ENCODE measurements around the gene FBXW5. TPM values are rescaled to one million over a fixed set of nuclear protein-coding genes. Genes with fewer than 3 reads are reported as not detected.
A peak's percentile ranks its signal among the peaks of the same experiment; 100 is the strongest.

The FBXW5 gene
- total RNA-seq, 2 donors from 2014 or later, result 67.7 to 74.9 TPM

DNA sequence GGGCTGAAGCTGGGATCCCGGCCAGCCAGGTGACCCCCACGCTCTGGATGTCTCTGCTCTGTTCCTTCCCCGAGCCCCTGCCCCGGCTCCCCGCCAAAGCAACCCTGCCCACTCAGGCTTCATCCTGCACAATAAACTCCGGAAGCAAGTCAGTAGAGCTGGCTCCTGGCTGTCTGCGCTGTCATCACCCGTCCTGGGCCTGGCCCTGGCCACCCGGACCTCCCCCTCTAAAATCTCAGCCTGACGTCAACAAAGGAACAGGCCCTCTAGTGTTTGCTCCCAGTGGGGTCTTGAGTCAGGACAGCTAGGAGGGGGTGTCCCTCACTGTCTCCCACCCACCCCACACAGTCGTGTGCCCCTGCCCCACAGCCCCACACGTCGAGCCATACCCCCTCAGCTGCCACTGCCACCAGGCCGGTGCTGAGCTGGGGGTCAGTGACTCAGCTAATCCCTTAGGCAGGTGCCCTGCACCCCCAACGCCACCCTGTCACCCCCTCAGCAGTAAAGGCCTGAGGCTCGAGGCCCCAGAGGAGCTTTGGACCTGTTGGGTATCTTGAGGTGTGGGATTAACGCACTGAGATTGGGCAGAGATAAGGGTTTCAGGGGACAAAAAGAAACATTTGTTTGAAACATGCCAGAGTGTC is 37.2 kb upstream of the FBXW5 start:
- no peaks in the 10 kb centered on the region for H3K9me3 Mint-ChIP-seq
- no peak overlapping the region for H3K4me3 Mint-ChIP-seq
- H3K4me1 Mint-ChIP-seq (ENCODE audit: low read depth), result no peaks in the 10 kb centered on the region
- DNase-seq, result no peak
- H3K36me3 Mint-ChIP-seq (ENCODE audit: insufficient read depth in 2 of 2), result no peaks in the 10 kb centered on the region
- no peak for ATAC-seq (replicated peaks in 1 of 2)
- peaks cover 14% of the 10 kb centered on the region for H3K27me3 Mint-ChIP-seq (ENCODE audit: low read depth)
- no peak overlapping the region for H3K27ac Mint-ChIP-seq

- H3K4me3 Mint-ChIP-seq, result no peak overlapping the region
- H3K36me3 Mint-ChIP-seq (ENCODE audit: insufficient read depth in 2 of 2), result no peaks in the 10 kb centered on the region
- ATAC-seq (replicated peaks in 1 of 2) (no peak), DNase-seq (no peak)
- peaks cover 5% of the 10 kb centered on the region for H3K4me1 Mint-ChIP-seq (ENCODE audit: low read depth)
- H3K9me3 Mint-ChIP-seq, result no peaks in the 10 kb centered on the region
- H3K27me3 Mint-ChIP-seq (ENCODE audit: low read depth), result peaks cover 9% of the 10 kb centered on the region
- H3K27ac Mint-ChIP-seq, result no peak overlapping the region
Observed at GRCh38 chr9:136980669-136981478, 36.3 kb upstream of the FBXW5 start.

DNA sequence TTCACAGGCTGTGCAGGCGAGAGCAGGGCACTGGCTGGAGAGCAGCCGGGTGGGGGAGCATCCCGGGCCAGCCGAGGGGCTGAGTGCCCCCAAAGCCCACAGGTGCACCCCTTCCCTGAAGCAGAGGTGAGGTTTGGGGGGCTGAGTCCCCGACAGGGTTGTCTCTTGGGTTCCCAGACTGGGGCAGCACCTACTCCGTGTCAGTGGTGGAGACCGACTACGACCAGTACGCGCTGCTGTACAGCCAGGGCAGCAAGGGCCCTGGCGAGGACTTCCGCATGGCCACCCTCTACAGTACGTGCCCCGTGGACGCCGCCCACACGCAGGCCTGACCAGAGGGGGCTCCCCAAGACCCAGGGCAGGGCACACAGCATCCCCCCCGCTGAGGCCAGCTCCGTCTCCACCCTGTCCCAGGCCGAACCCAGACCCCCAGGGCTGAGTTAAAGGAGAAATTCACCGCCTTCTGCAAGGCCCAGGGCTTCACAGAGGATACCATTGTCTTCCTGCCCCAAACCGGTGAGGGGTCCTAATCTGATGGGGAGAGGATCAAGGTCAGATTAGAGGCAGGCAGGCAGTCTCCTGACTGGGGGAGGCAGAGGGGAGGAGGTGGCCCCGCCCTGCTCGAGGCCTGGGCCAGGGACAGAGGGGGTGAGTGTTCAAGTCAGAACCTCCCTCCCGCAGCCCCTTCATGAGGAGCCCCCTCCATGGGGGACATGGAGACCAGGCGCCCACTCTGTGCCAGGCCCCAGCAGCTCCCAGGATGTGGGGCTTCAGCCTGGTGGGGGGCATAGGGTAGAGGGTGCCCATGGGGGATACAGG is 35.4 kb upstream of the FBXW5 start:
- peaks cover 9% of the 10 kb centered on the region for H3K27me3 Mint-ChIP-seq (ENCODE audit: low read depth)
- ATAC-seq (replicated peaks in 1 of 2), result no peak
- no peaks in the 10 kb centered on the region for H3K36me3 Mint-ChIP-seq (ENCODE audit: insufficient read depth in 2 of 2)
- H3K9me3 Mint-ChIP-seq, result no peaks in the 10 kb centered on the region
- H3K4me1 Mint-ChIP-seq (ENCODE audit: low read depth), result peaks cover 11% of the 10 kb centered on the region
- no peak overlapping the region for H3K4me3 Mint-ChIP-seq
- DNase-seq, result no peak
- no peak overlapping the region for H3K27ac Mint-ChIP-seq

DNA sequence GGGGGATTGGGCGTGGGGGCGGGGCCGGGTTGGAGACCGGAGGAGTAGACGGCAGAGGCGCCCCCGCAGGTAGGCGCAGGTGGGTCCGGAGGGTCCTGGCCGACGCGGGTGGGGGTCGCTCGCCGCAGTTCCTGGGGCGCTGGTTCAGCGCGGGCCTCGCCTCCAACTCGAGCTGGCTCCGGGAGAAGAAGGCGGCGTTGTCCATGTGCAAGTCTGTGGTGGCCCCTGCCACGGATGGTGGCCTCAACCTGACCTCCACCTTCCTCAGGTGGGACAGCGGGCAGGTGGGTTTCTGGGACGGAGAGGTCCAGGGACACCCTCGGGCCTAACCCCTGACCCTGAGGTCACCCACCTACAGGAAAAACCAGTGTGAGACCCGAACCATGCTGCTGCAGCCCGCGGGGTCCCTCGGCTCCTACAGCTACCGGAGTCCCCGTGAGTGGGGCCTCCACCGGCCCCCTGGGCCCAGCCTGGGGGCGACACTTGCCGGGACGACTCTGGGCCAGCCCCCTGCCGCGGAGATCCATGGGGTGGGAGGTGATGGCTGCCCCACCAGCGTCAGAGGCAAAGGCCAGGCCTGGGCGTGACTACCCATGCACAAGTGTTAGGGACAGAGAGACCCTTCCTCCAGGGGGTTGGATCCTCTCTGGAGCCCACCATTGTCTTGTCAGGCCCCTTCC is 34.5 kb upstream of the FBXW5 start:
- Mint-ChIP-seq H3K27me3 (ENCODE audit: low read depth) (peaks cover 5% of the 10 kb centered on the region), H3K9me3 (no peaks in the 10 kb centered on the region), H3K4me1 (ENCODE audit: low read depth) (peaks cover 11% of the 10 kb centered on the region), H3K27ac (no peak overlapping the region), H3K36me3 (ENCODE audit: insufficient read depth in 2 of 2) (no peaks in the 10 kb centered on the region), H3K4me3 (no peak overlapping the region)
- ATAC-seq (replicated peaks in 1 of 2), result peak in 1 of 2 donors; percentile 8
- DNase-seq, result no peak

- peak; percentile 75 to 78 for DNase-seq
- Mint-ChIP-seq H3K27me3 (ENCODE audit: low read depth) (no peaks in the 10 kb centered on the region), H3K36me3 (ENCODE audit: insufficient read depth in 2 of 2) (no peaks in the 10 kb centered on the region), H3K4me1 (ENCODE audit: low read depth) (peaks cover 11% of the 10 kb centered on the region), H3K4me3 (peak overlapping the region in 1 of 2 donors; percentile 29), H3K9me3 (no peaks in the 10 kb centered on the region), H3K27ac (no peak overlapping the region)
- peak; percentile 60 to 62 for ATAC-seq (replicated peaks in 1 of 2)
Observed at GRCh38 chr9:136978073-136978864, 33.7 kb upstream of the FBXW5 start.

- H3K27ac Mint-ChIP-seq, result no peak overlapping the region
Observed at GRCh38 chr9:136977649-136978072, 33.1 kb upstream of the FBXW5 start.

DNA sequence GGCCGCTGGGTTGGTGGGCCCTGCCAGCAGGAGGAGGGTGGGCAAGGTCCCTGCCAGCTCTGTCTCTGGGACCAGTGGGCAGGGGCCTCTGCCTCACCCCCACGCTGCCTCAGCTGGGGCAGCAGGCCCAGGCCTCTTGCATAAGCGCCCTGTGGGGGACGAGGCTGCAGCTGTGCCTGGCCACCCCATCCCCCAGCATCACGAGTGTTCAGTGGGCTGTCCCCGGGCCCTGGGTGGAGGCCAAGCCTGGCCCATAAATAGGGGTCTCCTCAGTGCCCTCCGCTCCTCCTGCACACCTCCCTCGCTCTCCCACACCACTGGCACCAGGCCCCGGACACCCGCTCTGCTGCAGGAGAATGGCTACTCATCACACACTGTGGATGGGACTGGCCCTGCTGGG is 32.7 kb upstream of the FBXW5 start, which contains the start of gene PTGDS:
Gene PTGDS, plus strand, starts transcription at position 282 of the 400 bp plus-strand sequence. Its CDS starts 75 bp downstream, at position 357.
- H3K27ac Mint-ChIP-seq, result no peak within 1 kb of the TSS
- DNase-seq (no peak), ATAC-seq (replicated peaks in 1 of 2) (no peak)
- H3K27me3 Mint-ChIP-seq (ENCODE audit: low read depth), result no peaks in the 10 kb centered on the region
- peaks cover 11% of the 10 kb centered on the region for H3K4me1 Mint-ChIP-seq (ENCODE audit: low read depth)
- peak within 1 kb of the TSS in 1 of 2 donors; percentile 44 for H3K4me3 Mint-ChIP-seq
- no peaks in the 10 kb centered on the region for H3K9me3 Mint-ChIP-seq
- H3K36me3 Mint-ChIP-seq (ENCODE audit: insufficient read depth in 2 of 2), result no peaks in the 10 kb centered on the region

More at GRCh38 chr9:136977649-136978072, 33.1 kb upstream of the FBXW5 start:
- Mint-ChIP-seq H3K4me1 (ENCODE audit: low read depth) (peaks cover 11% of the 10 kb centered on the region), H3K27me3 (ENCODE audit: low read depth) (no peaks in the 10 kb centered on the region), H3K4me3 (peak overlapping the region in 1 of 2 donors; percentile 44), H3K9me3 (no peaks in the 10 kb centered on the region), H3K36me3 (ENCODE audit: insufficient read depth in 2 of 2) (no peaks in the 10 kb centered on the region)
- ATAC-seq (replicated peaks in 1 of 2) (no peak), DNase-seq (no peak)

DNA sequence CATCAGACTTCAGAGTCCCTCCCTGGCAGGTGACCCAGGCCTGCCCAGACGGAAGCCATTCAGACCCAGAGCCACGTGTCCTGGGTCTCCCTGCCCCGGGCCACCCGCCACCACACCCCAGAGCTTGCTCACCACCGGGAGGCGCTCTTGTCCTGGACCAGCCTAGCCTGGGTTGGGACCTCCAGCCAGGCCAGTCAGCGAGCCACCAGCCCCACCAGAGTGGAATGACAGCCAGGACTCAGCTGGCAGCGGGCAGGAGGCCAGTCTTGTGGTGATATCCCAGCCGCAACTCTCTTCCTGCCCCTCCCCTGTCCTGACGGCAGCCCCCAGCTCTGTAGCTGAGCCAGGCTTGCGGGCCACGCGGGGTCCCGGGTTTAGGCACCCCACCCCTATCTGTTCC is 31.1 kb upstream of the FBXW5 start:
- ATAC-seq (replicated peaks in 1 of 2) (peak; percentile 24 to 37), DNase-seq (peak; percentile 56 to 63)
- Mint-ChIP-seq H3K36me3 (ENCODE audit: insufficient read depth in 2 of 2) (no peaks in the 10 kb centered on the region), H3K27me3 (ENCODE audit: low read depth) (no peaks in the 10 kb centered on the region), H3K4me3 (no peak overlapping the region), H3K9me3 (no peaks in the 10 kb centered on the region), H3K4me1 (ENCODE audit: low read depth) (peaks cover 11% of the 10 kb centered on the region), H3K27ac (no peak overlapping the region)

- H3K27ac Mint-ChIP-seq, result no peak overlapping the region
- DNase-seq (no peak), ATAC-seq (replicated peaks in 1 of 2) (peak in 1 of 2 donors; percentile 10)
- no peaks in the 10 kb centered on the region for H3K9me3 Mint-ChIP-seq
- no peak overlapping the region for H3K4me3 Mint-ChIP-seq
- H3K36me3 Mint-ChIP-seq (ENCODE audit: insufficient read depth in 2 of 2), result no peaks in the 10 kb centered on the region
- no peaks in the 10 kb centered on the region for H3K27me3 Mint-ChIP-seq (ENCODE audit: low read depth)
- peaks cover 11% of the 10 kb centered on the region for H3K4me1 Mint-ChIP-seq (ENCODE audit: low read depth)
Observed at GRCh38 chr9:136974817-136975535, 30.4 kb upstream of the FBXW5 start.

- no peak overlapping the region for H3K4me3 Mint-ChIP-seq
Observed at GRCh38 chr9:136973618-136974617, 29.4 kb upstream of the FBXW5 start.

GRCh38 chr9:136972743-136973142 is 28.2 kb upstream of the FBXW5 start:
- H3K4me1 Mint-ChIP-seq (ENCODE audit: low read depth), result peaks cover 11% of the 10 kb centered on the region
- DNase-seq (no peak), ATAC-seq (replicated peaks in 1 of 2) (no peak)
- no peaks in the 10 kb centered on the region for H3K9me3 Mint-ChIP-seq
- H3K27ac Mint-ChIP-seq, result no peak overlapping the region
- no peak overlapping the region for H3K4me3 Mint-ChIP-seq
- H3K27me3 Mint-ChIP-seq (ENCODE audit: low read depth), result no peaks in the 10 kb centered on the region
- no peaks in the 10 kb centered on the region for H3K36me3 Mint-ChIP-seq (ENCODE audit: insufficient read depth in 2 of 2)

More at GRCh38 chr9:136973618-136974617, 29.4 kb upstream of the FBXW5 start:
- no peaks in the 10 kb centered on the region for H3K36me3 Mint-ChIP-seq (ENCODE audit: insufficient read depth in 2 of 2)
- H3K27ac Mint-ChIP-seq, result no peak overlapping the region
- ATAC-seq (replicated peaks in 1 of 2) (no peak), DNase-seq (no peak)
- H3K9me3 Mint-ChIP-seq, result no peaks in the 10 kb centered on the region
- peaks cover 11% of the 10 kb centered on the region for H3K4me1 Mint-ChIP-seq (ENCODE audit: low read depth)
- H3K27me3 Mint-ChIP-seq (ENCODE audit: low read depth), result no peaks in the 10 kb centered on the region
